Stimulated activated naive CD8-positive, alpha-beta T cell treated with anti-CD3 and anti-CD28 coated beads, Interleukin-15, Interleukin-2, amounts not matched to agents 100 U/mL and 50 U/mL, for 24 hours (primary cell): Measurements from ENCODE around the gene BRF1.

Source experiments
- ATAC-seq: fragments of 150-1000 bp; cut with Tn5 transposase; one replicate; pipeline ENCODE4 v1.10.0; 2021
- DNase-seq: peaks from one replicate; pipeline ENCODE4 v3.0.0; 2021

The BRF1 gene

GRCh38 chr14:105261781-105262180, 39.0 kb downstream of the BRF1 start:
- DNase-seq (no peak), ATAC-seq (no peak)

DNA sequence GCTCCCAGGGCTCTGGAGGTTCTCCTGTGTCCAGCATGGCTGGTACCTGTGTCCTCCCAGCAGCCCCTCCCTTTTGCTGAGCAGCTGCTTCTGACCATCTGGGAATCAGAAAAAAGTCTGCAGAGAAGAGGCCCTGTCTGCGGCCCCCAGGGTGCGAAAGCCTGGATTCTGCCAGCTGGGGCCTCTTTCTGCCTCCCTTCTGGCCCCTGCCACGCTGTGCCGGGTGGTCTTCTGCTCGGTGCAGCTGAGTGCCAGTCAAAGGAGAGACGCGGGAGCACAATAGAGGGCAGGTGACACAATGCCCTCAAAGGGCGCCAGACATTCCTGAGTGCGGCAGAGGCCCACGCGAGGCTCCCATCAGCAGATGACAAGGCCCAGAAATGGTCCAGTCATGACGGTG, 39.8 kb downstream of the BRF1 start:
- no peak for ATAC-seq
- no peak for DNase-seq

- no peak for ATAC-seq
- no peak for DNase-seq
These were observed 42.0 kb downstream of the BRF1 start for GRCh38 chr14:105258846-105259245.

DNA sequence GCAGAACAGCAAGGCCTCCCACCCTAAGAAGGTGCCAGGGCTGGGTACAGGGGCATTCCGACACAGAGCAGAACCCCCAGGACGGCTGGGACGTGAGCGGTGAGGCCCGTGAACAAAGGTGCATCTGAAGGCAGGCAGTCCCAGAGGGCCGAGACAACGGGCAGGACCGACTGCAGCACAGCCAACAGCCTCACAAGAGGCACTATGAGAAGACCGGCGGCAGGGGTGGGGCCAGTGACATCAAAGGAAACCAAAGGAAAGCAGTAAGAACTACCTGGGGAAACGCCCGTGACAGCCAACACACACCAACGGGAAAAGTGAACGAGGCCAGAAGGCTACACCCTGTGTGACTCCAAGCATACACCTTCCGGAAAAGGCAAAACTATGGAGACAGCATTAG, 43.3 kb downstream of the BRF1 start:
- no peak for DNase-seq
- ATAC-seq: no peak

DNA sequence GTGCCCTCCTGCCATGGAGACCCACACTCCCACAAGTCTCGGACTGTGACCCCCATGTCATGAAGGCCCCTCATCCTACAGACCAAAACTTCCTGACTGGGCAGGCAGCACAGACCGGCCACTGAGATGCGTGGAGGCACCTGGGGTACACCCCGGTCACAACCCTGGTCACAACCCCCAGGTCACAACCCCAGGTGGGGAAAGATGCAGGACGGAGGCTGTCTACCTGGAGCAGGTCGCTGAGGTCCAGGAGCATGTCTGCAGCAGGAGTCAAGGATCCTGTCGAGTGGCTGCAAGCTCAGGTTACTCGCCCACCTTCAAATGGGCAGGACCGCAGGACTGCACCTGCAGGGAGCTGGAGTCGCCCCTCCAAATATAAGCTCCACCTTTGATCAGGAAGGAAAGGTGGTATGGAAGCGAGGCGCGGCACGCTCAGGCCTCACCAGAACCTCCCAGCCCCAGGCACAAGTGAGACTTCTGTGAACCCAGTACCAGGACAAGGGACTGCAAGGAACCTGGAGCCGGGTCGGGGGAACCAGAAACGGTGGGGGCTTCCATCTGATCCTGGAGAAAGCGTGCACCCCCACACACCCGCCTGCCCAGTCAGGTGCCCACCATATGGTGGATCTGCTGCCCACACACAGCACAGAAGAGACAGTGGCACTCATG, 44.4 kb downstream of the BRF1 start:
- DNase-seq (no peak), ATAC-seq (no peak)

DNA sequence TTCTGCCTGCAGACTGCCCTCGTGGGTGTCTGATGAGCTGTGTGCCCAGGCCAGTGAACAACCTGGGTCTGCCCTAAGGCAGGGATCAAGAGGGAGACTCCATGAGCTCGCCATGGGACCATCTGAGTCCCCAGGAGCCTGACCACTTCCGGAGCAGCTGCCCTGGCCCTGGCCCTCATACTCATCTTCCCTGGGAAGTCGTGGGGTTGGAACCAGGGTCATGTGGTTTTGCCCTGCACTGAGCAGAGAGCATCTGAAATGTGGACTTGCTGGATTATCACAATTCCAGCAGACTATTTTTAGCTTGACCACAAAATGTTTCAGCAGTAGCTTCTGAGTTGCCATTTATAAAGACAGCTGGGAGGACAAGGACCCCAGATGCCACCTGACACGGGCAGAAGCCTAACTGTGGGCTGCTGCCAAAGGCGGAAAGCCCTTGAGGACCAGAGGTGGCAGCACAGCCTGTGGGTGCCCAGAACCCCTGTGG, 45.7 kb downstream of the BRF1 start:
- ATAC-seq: no peak
- DNase-seq: no peak

GRCh38 chr14:105253329-105253682, 47.5 kb downstream of the BRF1 start:
- ATAC-seq (no peak), DNase-seq (no peak)

DNA sequence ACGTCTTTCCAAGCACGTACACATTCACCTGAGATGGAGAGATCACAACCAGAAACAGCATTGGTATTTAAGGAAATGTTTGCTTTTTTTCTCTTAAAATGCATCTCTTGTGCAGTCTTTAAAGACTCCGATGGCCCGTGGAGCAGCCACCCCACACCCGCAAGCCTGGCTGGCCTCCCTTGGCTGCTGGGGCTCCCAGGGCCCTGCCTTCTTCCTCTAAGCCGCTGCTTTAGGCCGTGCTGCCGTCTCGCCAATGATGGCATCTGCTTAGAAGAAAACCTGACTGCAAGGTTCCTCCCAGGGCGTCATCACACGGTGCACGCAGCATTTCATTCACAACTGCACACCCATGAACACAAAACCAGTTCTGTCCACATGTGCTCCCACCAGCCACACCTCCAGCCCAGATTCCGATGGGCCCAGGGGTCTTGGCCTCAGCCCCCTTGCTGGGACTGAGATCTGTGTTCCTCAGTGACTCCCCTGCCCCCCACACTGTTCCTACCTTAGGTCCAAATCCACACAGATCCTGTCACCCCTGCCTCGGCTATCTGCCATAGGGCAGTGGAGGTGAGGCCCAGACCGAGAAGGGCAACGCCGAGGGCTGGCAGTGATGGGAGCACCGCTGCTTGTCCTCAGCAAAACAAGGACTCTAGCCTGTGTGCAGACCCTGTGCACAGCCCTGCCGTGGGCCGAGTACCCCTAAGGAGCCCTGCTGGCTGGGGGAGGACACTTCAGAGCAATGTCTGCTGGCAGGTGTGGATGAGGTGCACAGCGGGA, 48.1 kb downstream of the BRF1 start:
- DNase-seq: no peak

GRCh38 chr14:105251920-105252319, 48.9 kb downstream of the BRF1 start:
- DNase-seq (no peak), ATAC-seq (no peak)

More for the DNA sequence above, 48.1 kb downstream of the BRF1 start:
- no peak for ATAC-seq

GRCh38 chr14:105250986-105251385, 49.8 kb downstream of the BRF1 start:
- DNase-seq: no peak
- ATAC-seq: no peak

- ATAC-seq: no peak
- DNase-seq: no peak
These were observed 50.8 kb downstream of the BRF1 start for GRCh38 chr14:105250008-105250366.

GRCh38 chr14:105249182-105250007, 51.4 kb downstream of the BRF1 start:
- DNase-seq (no peak), ATAC-seq (no peak)

- ATAC-seq (peak; percentile 96), DNase-seq (peak; percentile 92)
These were observed 52.2 kb downstream of the BRF1 start, which contains the start of gene BTBD6 for GRCh38 chr14:105248368-105249181. TSS of gene BTBD6 (plus strand) at chr14:105248533. CDS start at chr14:105248712, 179 bp downstream.

DNA sequence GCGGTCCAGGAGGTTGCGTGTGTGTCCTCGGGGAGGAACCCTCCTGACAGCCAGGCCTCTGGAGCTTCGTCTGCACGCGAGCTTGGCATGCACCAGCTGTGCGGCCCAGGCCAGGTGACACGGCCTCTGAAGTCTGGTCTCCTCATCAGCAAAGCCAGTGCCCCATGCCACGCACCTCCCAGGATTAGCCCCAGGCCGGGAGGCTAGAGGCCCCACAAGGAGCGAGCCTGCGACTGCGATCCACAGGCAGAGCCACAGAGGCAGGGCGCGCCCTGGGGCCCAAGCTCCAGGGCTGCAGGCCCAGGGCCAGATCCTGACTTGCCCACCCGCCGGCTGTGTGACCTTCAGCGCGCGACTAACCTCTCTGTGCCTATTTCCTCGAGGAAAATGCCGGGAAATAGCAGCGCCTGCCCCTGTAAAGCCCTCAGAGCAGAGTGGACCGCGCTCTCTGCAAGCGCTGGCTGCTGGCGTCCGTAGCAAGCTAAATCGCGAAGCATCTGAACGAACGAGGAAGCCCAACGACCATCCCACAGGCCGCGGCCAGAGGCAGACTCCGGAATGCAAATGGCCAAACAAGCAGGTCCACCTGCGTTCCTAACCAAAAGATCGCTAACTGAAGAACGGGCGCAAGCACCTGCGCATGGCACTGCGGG, 53.0 kb downstream of the BRF1 start:
- DNase-seq (no peak), ATAC-seq (no peak)

DNA sequence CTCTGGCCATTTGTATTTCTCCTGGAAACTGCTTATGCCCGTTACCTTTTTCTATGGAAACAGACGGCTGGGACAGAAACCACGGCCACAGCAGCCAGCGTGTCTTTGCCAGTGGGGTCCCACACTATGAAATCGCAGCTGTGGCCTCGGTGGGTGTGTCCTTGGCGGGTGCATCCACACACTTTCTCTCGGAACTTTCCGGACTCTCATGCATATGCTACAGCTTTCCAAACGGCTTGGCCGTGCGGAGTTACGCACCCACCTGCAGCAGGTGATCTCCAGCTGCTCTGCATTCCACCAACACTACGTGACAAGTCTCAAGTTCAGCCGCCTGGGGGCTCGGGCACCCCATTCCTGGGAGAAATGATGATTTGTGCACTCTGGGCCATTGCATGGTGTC, 53.8 kb downstream of the BRF1 start:
- ATAC-seq (no peak), DNase-seq (no peak)

- ATAC-seq (no peak), DNase-seq (no peak)
These were observed 56.5 kb downstream of the BRF1 start for GRCh38 chr14:105244334-105244733.

GRCh38 chr14:105241641-105242040, 59.2 kb downstream of the BRF1 start:
- ATAC-seq: no peak
- DNase-seq: no peak

DNA sequence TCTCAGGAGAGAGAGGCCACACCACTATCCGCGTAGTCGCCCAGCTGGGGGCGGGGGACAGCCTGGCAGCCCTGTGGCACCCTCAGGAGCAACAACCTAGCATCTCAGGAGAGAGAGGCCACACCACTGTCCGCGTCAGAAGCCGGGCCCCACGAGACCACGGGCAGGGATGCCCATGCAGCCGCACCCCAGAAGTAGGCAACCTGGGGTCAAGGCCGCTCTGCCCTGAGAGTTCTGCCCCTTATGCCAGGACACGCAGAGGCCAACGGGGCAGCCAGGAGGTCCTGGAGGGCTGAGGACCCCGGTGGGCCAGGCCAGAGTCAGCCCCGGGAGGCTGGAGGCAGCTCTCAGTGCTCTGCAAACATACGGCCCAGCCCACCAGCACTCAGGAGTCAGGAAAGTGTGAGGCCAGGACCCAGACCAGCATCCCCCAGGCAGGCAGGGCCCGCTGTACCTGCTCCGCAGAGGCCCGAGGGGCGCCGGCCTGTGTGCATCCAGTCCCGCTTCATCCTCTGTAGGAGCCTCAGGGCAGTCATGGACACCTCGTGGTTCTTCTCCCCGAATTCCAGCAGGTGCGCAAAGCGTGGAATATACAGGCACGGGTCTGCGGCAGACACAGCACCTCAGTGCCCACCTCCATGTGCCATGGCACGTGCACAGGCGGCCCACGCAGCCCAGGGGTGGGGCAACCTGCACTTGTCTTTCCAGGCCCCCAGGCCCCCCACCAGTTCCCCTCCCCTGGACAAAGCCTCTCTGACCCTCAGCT, 59.8 kb downstream of the BRF1 start:
- ATAC-seq: no peak
- DNase-seq: no peak

DNA sequence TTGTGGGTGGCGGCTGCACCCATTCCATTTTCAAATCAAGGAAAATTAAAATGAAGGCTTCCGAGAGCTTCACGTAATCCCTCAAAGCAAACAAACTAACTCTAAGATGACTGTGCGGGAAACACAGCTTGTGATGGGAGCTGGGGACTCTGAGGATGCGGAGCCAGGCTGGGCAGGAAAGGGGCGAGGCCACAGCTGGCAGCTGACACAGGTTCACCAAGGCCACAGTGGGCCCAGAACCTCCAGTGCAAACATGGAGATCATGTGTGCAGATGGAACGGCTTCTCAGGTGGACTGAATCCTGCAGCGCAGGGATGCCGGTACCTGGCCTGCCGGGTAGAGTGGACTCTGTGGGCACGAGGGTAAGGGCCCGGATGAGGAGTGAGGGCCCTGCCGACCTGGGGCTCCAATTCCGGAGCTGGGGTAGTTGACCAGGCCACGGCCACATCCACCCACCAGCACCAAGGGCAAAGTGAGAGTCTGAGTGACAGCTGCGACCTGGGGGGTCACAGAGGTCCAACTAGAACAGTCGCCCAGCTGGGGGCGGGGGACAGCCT, 71.6 kb downstream of the BRF1 start:
- DNase-seq: no peak
- no peak for ATAC-seq

DNA sequence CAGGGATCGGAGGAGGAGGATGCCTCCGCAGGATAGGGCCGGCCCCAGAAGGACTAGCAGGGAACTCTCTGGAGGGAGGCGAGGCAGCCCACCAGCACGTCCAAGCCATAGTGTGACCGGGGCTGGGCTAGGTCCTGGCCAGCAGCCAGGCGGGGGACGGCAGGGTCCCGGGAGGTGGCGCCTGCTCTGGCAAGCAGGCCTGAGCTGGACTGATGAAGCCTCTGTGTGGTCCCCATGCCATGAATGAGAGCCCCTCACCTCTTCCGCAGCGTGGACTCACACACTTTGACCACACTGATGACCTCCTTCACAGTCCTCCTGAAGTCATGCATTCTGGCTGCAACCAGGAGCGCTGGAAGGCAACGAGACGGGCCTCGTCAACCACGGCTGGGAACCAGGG, 72.2 kb downstream of the BRF1 start:
- ATAC-seq (no peak), DNase-seq (no peak)
